ENCODE data around the gene ANXA11. TPM values are rescaled to one million over a fixed set of nuclear protein-coding genes. Genes with fewer than 3 reads are reported as not detected.
"Not testable (repeated sequence)": the region's sequence is repeated elsewhere in the genome, so short reads cannot be mapped to it uniquely, and the experiment has no call there.

The ANXA11 gene
- total RNA-seq, 1 experiment from 2014 or later, result 93.8 TPM

- DNase-seq (ENCODE audit: unreplicated experiment), result no peak
- BruUV-seq (replicated peaks), result no TSS peak
- CTCF ChIA-PET, result interaction anchor here (0.6 to 1.5 kb wide), 4 partner anchors 9 to 137 kb away, joined by 3 to 4 read pairs (median 4); no protein-coding TSS in a partner anchor
- Mint-ChIP-seq H3K27ac (ENCODE audit: low read depth, unreplicated experiment) (peak overlapping the region; percentile 88), H3K4me3 (ENCODE audit: unreplicated experiment) (peak overlapping the region; percentile 77), H3K9me3 (ENCODE audit: unreplicated experiment) (no peaks in the 10 kb centered on the region), H3K4me1 (ENCODE audit: insufficient read depth, unreplicated experiment) (peaks cover 40% of the 10 kb centered on the region), H3K27me3 (ENCODE audit: insufficient read depth, unreplicated experiment) (no peaks in the 10 kb centered on the region), H3K36me3 (ENCODE audit: insufficient read depth, unreplicated experiment) (no peaks in the 10 kb centered on the region)
- intact Hi-C loops (cut with micrococcal nuclease), result loop anchor here (1.0 to 5.0 kb wide), 3 partner anchors 40 to 128 kb away; partner anchors contain the start of gene TMEM254
- POLR2A ChIA-PET, result interaction anchor here (0.6 to 3.4 kb wide), 18 partner anchors 9 to 126 kb away, joined by 3 to 31 read pairs (median 4); no protein-coding TSS in a partner anchor
- TF ChIP-seq CTCF (IDR thresholded peaks at IDR 0.05; ENCODE audit: unreplicated experiment), result no peak
These were observed 460 bp downstream of the ANXA11 start for GRCh38 chr10:80204677-80205476.

DNA sequence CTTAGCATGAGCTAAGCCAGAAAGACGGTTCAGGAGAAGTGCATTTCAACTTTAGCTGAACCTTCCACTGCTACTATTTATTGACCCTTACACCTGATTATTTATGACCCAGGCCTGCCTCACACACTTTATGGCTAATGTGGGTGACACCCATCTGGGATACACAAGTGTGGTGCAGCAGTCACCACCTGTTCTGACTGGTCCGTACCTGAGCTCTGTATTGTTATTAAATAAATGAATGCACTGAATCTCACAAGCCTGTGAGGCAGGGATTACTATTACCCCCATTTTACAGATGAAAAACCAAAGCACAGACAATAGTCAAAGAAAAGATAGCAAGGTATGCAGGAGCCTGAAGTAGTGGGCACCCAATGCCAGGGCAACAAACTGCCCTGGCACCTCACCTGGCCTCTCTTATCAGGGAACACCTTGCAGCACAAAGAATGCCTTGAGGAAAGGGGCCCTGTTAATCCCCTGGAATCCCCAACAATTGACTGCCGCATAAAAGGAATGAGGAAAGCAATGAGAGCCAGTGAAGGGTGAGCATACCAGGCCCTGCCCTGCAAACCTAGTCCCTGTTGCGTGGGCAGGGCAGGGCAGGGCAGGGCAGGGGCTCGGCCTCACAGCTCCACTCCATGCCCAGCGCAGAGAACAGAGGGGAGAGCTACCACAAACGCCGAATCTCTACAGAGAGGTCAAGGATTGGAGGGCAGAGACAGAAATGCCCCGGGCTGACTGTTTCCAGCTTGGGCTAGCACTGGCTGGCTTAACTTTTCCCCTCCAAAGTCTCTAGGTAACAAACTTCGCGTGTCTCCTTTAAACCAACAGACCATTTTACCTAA, 1.3 kb downstream of the ANXA11 start:
- Mint-ChIP-seq H3K36me3 (ENCODE audit: insufficient read depth, unreplicated experiment) (no peaks in the 10 kb centered on the region), H3K4me1 (ENCODE audit: insufficient read depth, unreplicated experiment) (peaks cover 40% of the 10 kb centered on the region), H3K27ac (ENCODE audit: low read depth, unreplicated experiment) (peak overlapping the region; percentile 57), H3K27me3 (ENCODE audit: insufficient read depth, unreplicated experiment) (no peaks in the 10 kb centered on the region), H3K9me3 (ENCODE audit: unreplicated experiment) (no peaks in the 10 kb centered on the region), H3K4me3 (ENCODE audit: unreplicated experiment) (peak overlapping the region; percentile 77)
- no TSS peak for BruUV-seq (replicated peaks)
- no peak for TF ChIP-seq CTCF (IDR thresholded peaks at IDR 0.05; ENCODE audit: unreplicated experiment)
- CTCF ChIA-PET, result interaction anchor here (0.6 to 2.5 kb wide), 10 partner anchors 8 to 209 kb away, joined by 3 to 6 read pairs (median 4); no protein-coding TSS in a partner anchor
- POLR2A ChIA-PET, result interaction anchor here (0.6 to 3.4 kb wide), 14 partner anchors 8 to 125 kb away, joined by 3 to 31 read pairs (median 4); no protein-coding TSS in a partner anchor
- DNase-seq (ENCODE audit: unreplicated experiment), result peak; percentile 71
- intact Hi-C loops (cut with micrococcal nuclease), result loop anchor here (1.0 to 2.0 kb wide), 2 partner anchors 39 to 61 kb away; no protein-coding TSS in a partner anchor

GRCh38 chr10:80202934-80203834, 2.2 kb downstream of the ANXA11 start:
- Mint-ChIP-seq H3K9me3 (ENCODE audit: unreplicated experiment) (no peaks in the 10 kb centered on the region), H3K27me3 (ENCODE audit: insufficient read depth, unreplicated experiment) (no peaks in the 10 kb centered on the region), H3K36me3 (ENCODE audit: insufficient read depth, unreplicated experiment) (no peaks in the 10 kb centered on the region), H3K27ac (ENCODE audit: low read depth, unreplicated experiment) (peak overlapping the region; percentile 57), H3K4me1 (ENCODE audit: insufficient read depth, unreplicated experiment) (peaks cover 46% of the 10 kb centered on the region), H3K4me3 (ENCODE audit: unreplicated experiment) (peak overlapping the region; percentile 77)
- CTCF ChIA-PET, result interaction anchor here (0.5 to 2.5 kb wide), 11 partner anchors 7 to 209 kb away, joined by 3 to 6 read pairs (median 4); no protein-coding TSS in a partner anchor
- intact Hi-C loops (cut with micrococcal nuclease), result no loop called here
- POLR2A ChIA-PET, result interaction anchor here (0.6 to 3.4 kb wide), 7 partner anchors 11 to 124 kb away, joined by 3 to 31 read pairs (median 7); no protein-coding TSS in a partner anchor
- TSS peak; percentile 23 for BruUV-seq (replicated peaks)
- DNase-seq (ENCODE audit: unreplicated experiment), result peak; percentile 79
- peak; percentile 22 for TF ChIP-seq CTCF (IDR thresholded peaks at IDR 0.05; ENCODE audit: unreplicated experiment)

DNA sequence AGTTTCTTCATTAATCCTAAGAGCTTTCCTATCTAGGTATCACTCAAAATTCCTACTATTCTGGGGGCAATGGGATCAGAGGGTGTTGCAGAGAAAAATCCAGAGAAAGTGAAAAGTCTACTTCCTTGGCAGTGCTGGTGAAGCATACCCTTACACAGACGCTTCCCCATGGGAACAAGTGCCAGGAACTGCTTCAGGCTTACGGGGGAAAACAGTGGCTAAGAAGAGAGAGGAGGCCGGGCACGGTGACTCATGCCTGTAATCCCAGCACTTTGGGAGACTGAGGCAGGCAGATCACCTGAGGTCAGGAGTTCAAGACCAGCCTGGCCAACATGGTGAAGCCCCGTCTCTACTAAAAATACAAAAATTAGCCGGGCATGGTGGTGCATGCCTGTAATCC, 2.8 kb downstream of the ANXA11 start:
- peak overlapping the region; percentile 57 for H3K27ac Mint-ChIP-seq (ENCODE audit: low read depth, unreplicated experiment)
- ChIA-PET CTCF (interaction anchor here (1.4 to 2.5 kb wide), 3 partner anchors 16 to 45 kb away, joined by 4 to 6 read pairs (median 5); no protein-coding TSS in a partner anchor), POLR2A (interaction anchor here (2.3 to 3.4 kb wide), 2 partner anchors 11 to 45 kb away, joined by 16 to 31 read pairs; no protein-coding TSS in a partner anchor)
- BruUV-seq (replicated peaks); H3K9me3 Mint-ChIP-seq (ENCODE audit: unreplicated experiment); intact Hi-C loops (cut with micrococcal nuclease); H3K27me3 Mint-ChIP-seq (ENCODE audit: insufficient read depth, unreplicated experiment); DNase-seq (ENCODE audit: unreplicated experiment); H3K36me3 Mint-ChIP-seq (ENCODE audit: insufficient read depth, unreplicated experiment): not testable (repeated sequence)
- peaks cover 46% of the 10 kb centered on the region for H3K4me1 Mint-ChIP-seq (ENCODE audit: insufficient read depth, unreplicated experiment)
- peak overlapping the region; percentile 77 for H3K4me3 Mint-ChIP-seq (ENCODE audit: unreplicated experiment)
